ENCODE data around the gene RFFL. TPM values are rescaled to one million over a fixed set of nuclear protein-coding genes. Genes with fewer than 3 reads are reported as not detected.

Gene RFFL
- total and polyA plus RNA-seq, 9 of the 15 experiments (the other 6 are each of a cell fraction or from before 2014, with no cell fraction given) = 3.4 to 18.1 (median 12.8) TPM

GRCh38 chr17:34980353-34980680, 83.2 kb downstream of the RFFL start, which contains the start of gene LIG3 (continued):
- TF ChIP-seq PYGO2 (tag; IDR thresholded peaks at IDR 0.05) (no peak), SLC30A9 (CRISPR knock-in tag; IDR thresholded peaks at IDR 0.05) (no peak), TEAD4 (IDR thresholded peaks at IDR 0.05; ENCODE audit: low read length) (peak; percentile 37), TEAD4 (CRISPR knock-in tag; IDR thresholded peaks at IDR 0.05; ENCODE audit: borderline replicate concordance) (no peak), MAZ (CRISPR knock-in tag; conservative IDR thresholded peaks at IDR 0.05 in 1 of 2, IDR thresholded peaks at IDR 0.05 in 1 of 2) (no peak; a peak in 1 of 4 replicates), PHB2 (IDR thresholded peaks at IDR 0.05; ENCODE audit: low read depth) (no peak), AFF4 (CRISPR knock-in tag; IDR thresholded peaks at IDR 0.05) (no peak), ZKSCAN3 (CRISPR knock-in tag; IDR thresholded peaks at IDR 0.05) (no peak), E2F8 (IDR thresholded peaks at IDR 0.05; ENCODE audit: low read depth, partially characterized antibody) (no peak), RFX5 (IDR thresholded peaks at IDR 0.05; ENCODE audit: low read depth, low read length) (no peak), ZBTB49 (CRISPR knock-in tag; IDR thresholded peaks at IDR 0.05; ENCODE audit: borderline replicate concordance) (no peak), HES1 (IDR thresholded peaks at IDR 0.05; ENCODE audit: low read depth) (peak; percentile 92), MLLT1 (IDR thresholded peaks at IDR 0.05) (no peak), CBX2 (IDR thresholded peaks at IDR 0.05; ENCODE audit: insufficient read depth, low read length, poor library complexity, severe bottlenecking) (no peak)

Data from K562 (cell line).